AG09319 (cell line): ENCODE measurements around the gene CCL23.
"Not testable (repeated sequence)": the region's sequence is repeated elsewhere in the genome, so short reads cannot be mapped to it uniquely, and the experiment has no call there.

Experiments
- DNase-seq: peaks from one replicate; pipeline ENCODE4 v3.0.0-alpha.2; 2010; ENCODE audit warnings: low read depth; ENCODE audit errors: extremely low read depth
- CTCF ChIP-seq: IDR thresholded peaks from 2 replicates; pipeline ENCODE4 v1.5.1; 2011; ENCODE audit warnings: low read depth, mild to moderate bottlenecking, inconsistent platforms, low read length, moderate library complexity

Gene CCL23

GRCh38 chr17:35998756-35999155 is 19.0 kb downstream of the CCL23 start:
- TF ChIP-seq CTCF = no peak
- no peak for DNase-seq

GRCh38 chr17:35998018-35998545 is 19.7 kb downstream of the CCL23 start:
- no peak for DNase-seq
- no peak for TF ChIP-seq CTCF

- DNase-seq = not testable (repeated sequence)
Observed at GRCh38 chr17:35995346-35995745, 22.4 kb downstream of the CCL23 start.

- DNase-seq = no peak
- no peak for TF ChIP-seq CTCF
Observed at GRCh38 chr17:35991075-35991474, 26.7 kb downstream of the CCL23 start.

- TF ChIP-seq CTCF = no peak
- DNase-seq = no peak
Observed at GRCh38 chr17:35988164-35988563, 29.6 kb downstream of the CCL23 start.

- TF ChIP-seq CTCF = no peak
- DNase-seq = no peak
Observed at GRCh38 chr17:35986643-35987042, 31.1 kb downstream of the CCL23 start, which contains the start of gene CCL14. CCL14 (minus strand) TSS chr17:35986729; CDS start chr17:35986649, 80 bp downstream.

GRCh38 chr17:35984140-35984539 is 33.6 kb downstream of the CCL23 start:
- DNase-seq = no peak
- no peak for TF ChIP-seq CTCF
